D721Med (cell line): ENCODE measurements around the gene NME2.

ENCODE experiments used
- DNase-seq: peaks from one replicate; pipeline ENCODE4 v3.0.0; 2011; ENCODE audit warnings: low spot score; ENCODE audit not compliant: insufficient read length
- FAIRE-seq: peaks from 2 replicates; lab custom pipeline; 2011; peaks lifted over from hg19 to GRCh38; lab: Jason Lieb, UNC
- CTCF ChIP-seq: IDR thresholded peaks from 2 replicates; pipeline ENCODE4 v1.5.1; 2012; ENCODE audit warnings: mild to moderate bottlenecking, control low read depth; ENCODE audit not compliant: insufficient read depth; ENCODE audit errors: missing control alignments

NME2 gene

GRCh38 chr17:51188271-51188833, 22.1 kb downstream of the NME2 start:
- no peak for DNase-seq
- FAIRE-seq: no peak
- no peak for TF ChIP-seq CTCF

- FAIRE-seq (no peak), DNase-seq (no peak)
- no peak for TF ChIP-seq CTCF
Observed at GRCh38 chr17:51189162-51189561, 23.0 kb downstream of the NME2 start.

- FAIRE-seq (peak; percentile 6), DNase-seq (no peak)
- no peak for TF ChIP-seq CTCF
Observed at GRCh38 chr17:51189628-51190027, 23.4 kb downstream of the NME2 start.

GRCh38 chr17:51191895-51192294, 25.7 kb downstream of the NME2 start:
- DNase-seq: no peak
- no peak for TF ChIP-seq CTCF
- no peak for FAIRE-seq

GRCh38 chr17:51197754-51198153, 31.5 kb downstream of the NME2 start:
- FAIRE-seq (no peak), DNase-seq (no peak)
- TF ChIP-seq CTCF: no peak

GRCh38 chr17:51200295-51200694, 34.1 kb downstream of the NME2 start:
- DNase-seq: no peak
- no peak for FAIRE-seq
- TF ChIP-seq CTCF: no peak

- FAIRE-seq: no peak
- no peak for TF ChIP-seq CTCF
- DNase-seq: no peak
Observed at GRCh38 chr17:51200846-51201245, 34.6 kb downstream of the NME2 start.
